GM18507 (cell line): ENCODE data around the gene STAC3.

Experiments used
- DNase-seq: peaks from one replicate; pipeline ENCODE4 v3.0.0; 2011; ENCODE audit warnings: low read depth; ENCODE audit not compliant: insufficient read length; ENCODE audit errors: extremely low spot score
- FAIRE-seq: peaks from 2 replicates; lab custom pipeline; 2011; peaks lifted over from hg19 to GRCh38; lab: Jason Lieb, UNC

STAC3 gene

DNA sequence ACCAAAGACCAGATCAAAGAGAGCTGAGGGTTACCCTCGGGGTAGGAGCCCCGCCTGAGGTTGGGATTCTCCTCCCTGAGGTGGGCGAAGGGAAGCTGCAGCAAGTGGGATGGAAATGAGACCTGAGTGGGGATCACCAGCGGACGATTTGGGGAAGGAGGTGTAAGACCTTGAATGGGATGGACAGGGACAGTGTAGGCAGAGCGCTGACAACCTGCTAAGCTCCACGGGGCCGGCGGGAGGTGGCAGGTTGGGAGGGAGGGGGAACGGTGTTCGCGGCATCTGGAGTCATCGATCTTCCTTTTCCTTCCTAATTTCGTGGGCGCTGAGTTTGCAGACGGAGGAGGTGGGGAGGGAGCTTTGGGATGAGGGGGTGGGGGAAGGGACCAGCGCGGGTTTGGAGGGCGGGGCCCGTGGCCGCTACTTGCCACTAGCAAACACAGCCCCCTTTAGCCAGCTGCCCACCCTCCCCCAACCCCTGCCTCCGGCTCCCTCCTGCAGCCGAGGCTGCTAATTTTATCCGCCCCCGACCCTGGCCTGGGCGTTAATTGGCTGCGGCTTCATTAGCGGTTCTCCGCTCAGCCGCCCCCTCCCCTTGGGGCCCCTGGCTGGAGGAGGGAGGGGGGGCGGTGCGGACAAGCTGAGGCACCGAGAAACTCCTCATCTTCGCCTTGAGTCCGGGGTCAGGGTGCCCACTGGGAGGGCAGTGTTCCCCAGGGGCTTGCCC lies 24.2 kb downstream of the STAC3 start:
- DNase-seq (no peak), FAIRE-seq (no peak)

DNA sequence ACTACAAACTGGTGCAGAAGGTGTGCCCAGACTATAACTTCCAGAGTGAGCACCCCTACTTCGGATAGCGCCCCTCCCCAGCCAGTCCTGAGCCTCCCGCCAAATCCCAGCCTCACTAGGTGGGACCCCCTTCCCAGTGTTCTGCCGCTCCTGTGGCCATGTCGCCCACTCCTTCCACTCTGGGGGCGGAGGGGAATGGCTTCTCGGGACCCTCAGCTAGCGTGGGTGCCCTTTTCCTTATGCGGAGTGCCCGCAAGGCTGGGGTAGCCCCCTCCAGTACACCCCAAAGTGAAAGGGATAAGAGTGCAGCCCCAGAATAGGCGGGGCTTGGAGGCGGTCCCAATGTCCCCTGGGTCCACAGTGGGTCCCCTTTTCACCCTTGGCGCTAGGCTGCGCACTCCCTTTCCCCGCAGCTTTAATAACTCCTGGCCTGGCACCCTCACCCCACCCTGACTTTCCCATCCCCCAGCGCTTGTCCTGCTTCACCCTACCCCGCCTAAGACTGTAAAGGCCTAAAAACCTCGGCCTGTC lies 25.2 kb downstream of the STAC3 start:
- DNase-seq (no peak), FAIRE-seq (no peak)

DNA sequence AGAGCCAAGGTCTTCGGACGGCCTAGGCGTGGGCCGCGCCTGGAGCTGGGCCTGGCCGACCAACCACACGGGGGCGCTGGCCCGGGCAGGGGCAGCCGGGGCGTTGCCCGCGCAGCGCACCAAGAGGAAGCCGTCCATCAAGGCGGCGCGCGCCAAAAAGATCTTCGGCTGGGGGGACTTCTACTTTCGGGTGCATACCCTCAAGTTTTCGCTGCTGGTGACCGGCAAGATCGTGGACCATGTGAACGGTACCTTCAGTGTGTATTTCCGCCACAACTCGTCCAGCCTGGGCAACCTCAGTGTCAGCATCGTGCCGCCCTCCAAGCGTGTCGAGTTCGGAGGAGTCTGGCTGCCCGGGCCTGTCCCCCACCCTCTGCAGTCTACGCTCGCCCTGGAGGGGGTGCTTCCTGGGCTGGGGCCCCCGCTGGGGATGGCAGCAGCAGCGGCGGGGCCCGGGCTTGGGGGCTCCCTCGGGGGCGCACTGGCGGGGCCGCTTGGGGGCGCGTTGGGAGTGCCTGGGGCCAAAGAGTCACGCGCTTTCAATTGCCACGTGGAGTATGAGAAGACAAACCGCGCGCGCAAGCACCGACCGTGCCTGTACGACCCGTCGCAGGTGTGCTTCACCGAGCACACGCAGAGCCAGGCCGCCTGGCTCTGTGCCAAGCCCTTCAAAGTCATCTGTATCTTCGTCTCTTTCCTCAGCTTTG lies 25.9 kb downstream of the STAC3 start:
- DNase-seq (no peak), FAIRE-seq (no peak)

GRCh38 chr12:57224278-57224972 lies 26.6 kb downstream of the STAC3 start:
- FAIRE-seq (no peak), DNase-seq (no peak)

GRCh38 chr12:57223191-57224165 lies 27.5 kb downstream of the STAC3 start:
- FAIRE-seq = no peak
- no peak for DNase-seq

GRCh38 chr12:57222286-57223190 lies 28.4 kb downstream of the STAC3 start:
- no peak for FAIRE-seq
- DNase-seq = no peak

DNA sequence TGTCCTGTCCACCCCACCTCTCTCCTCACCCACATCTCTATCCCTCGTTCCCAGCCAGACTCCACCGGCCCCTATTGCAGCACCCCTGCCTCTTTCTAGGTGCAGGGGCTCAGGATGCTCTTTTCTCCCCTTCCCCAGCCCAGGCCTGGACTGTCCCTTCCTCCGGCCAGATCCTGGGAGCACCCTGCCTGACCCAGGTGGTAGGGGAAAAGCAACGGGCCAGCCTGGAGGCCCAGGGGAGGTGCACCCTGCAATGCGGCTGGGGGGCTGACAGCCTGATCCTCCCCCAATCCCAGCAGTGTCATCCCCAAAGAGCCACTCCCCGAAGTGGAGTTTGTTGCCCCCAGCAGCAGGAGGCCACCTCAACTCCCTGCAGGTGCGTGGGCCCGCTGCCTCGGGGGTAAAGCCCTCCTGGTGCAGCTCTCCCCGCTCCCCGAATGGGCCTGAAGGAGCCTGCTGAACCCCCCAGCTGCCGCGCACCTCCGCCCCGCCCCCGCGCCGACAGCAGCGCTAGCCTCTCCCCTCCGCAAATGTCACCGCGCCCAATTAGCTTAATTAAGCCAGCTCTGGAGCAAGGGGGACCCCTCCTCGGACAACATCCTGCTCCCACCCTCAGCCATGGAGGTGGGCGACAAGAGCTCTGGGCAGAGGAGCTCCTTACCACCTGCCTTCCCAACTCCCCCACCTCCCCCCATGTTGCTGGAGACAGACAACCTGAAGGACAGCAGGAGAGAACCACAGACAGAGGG lies 29.6 kb downstream of the STAC3 start:
- no peak for FAIRE-seq
- no peak for DNase-seq

GRCh38 chr12:57220770-57221168 lies 30.2 kb downstream of the STAC3 start:
- DNase-seq (no peak), FAIRE-seq (no peak)

GRCh38 chr12:57219993-57220754 lies 30.8 kb downstream of the STAC3 start:
- no peak for FAIRE-seq

GRCh38 chr12:57219205-57219992 lies 31.6 kb downstream of the STAC3 start:
- DNase-seq = no peak
- FAIRE-seq = no peak

More at GRCh38 chr12:57219993-57220754, 30.8 kb downstream of the STAC3 start:
- DNase-seq = no peak

- FAIRE-seq (no peak), DNase-seq (no peak)
Measured at GRCh38 chr12:57218030-57218853, 32.7 kb downstream of the STAC3 start.

- FAIRE-seq (no peak), DNase-seq (no peak)
Measured at GRCh38 chr12:57216921-57217879, 33.8 kb downstream of the STAC3 start.

- FAIRE-seq = no peak
Measured at GRCh38 chr12:57216014-57216911, 34.7 kb downstream of the STAC3 start, which contains the start of gene NXPH4. TSS of gene NXPH4 (plus strand) at chr12:57216794. CDS start at chr12:57216970, 176 bp downstream.

More at GRCh38 chr12:57216014-57216911, 34.7 kb downstream of the STAC3 start, which contains the start of gene NXPH4:
- no peak for DNase-seq
